Panc1 (cell line): ENCODE measurements around the gene FAM163B.

ENCODE experiments used
- POLR2AphosphoS5 ChIP-seq: IDR thresholded peaks from 2 replicates; pipeline ENCODE4 v1.6.1; 2012; ENCODE audit warnings: mild to moderate bottlenecking, low read depth, low read length, moderate library complexity
- SIN3A ChIP-seq: IDR thresholded peaks from 2 replicates; pipeline ENCODE4 v1.6.1; 2012; ENCODE audit warnings: low read depth, mild to moderate bottlenecking, low read length, moderate library complexity, borderline replicate concordance; ENCODE audit not compliant: insufficient read depth
- TCF7L2 ChIP-seq: IDR thresholded peaks from 2 replicates; pipeline ENCODE4 v1.6.1; 2011; ENCODE audit warnings: mild to moderate bottlenecking, low read depth, low read length, inconsistent platforms
- TF ChIP-seq, protein P1 (sequence below): fragments of 450-650 bp; IDR thresholded peaks from 2 replicates; pipeline ENCODE4 v1.5.1; 2017; ENCODE audit warnings: mild to moderate bottlenecking
- TF ChIP-seq, protein P2 (sequence below), 2 experiments: IDR thresholded peaks; 2 replicates each; pipeline ENCODE4 v1.6.1; 2011 to 2012; ENCODE audit warnings: low read depth in 2 of 2, control low read depth in 1 of 2, low read length in 1 of 2, mild to moderate bottlenecking in 1 of 2, moderate library complexity in 1 of 2; ENCODE audit not compliant: insufficient read depth in 1 of 2

DNA sequence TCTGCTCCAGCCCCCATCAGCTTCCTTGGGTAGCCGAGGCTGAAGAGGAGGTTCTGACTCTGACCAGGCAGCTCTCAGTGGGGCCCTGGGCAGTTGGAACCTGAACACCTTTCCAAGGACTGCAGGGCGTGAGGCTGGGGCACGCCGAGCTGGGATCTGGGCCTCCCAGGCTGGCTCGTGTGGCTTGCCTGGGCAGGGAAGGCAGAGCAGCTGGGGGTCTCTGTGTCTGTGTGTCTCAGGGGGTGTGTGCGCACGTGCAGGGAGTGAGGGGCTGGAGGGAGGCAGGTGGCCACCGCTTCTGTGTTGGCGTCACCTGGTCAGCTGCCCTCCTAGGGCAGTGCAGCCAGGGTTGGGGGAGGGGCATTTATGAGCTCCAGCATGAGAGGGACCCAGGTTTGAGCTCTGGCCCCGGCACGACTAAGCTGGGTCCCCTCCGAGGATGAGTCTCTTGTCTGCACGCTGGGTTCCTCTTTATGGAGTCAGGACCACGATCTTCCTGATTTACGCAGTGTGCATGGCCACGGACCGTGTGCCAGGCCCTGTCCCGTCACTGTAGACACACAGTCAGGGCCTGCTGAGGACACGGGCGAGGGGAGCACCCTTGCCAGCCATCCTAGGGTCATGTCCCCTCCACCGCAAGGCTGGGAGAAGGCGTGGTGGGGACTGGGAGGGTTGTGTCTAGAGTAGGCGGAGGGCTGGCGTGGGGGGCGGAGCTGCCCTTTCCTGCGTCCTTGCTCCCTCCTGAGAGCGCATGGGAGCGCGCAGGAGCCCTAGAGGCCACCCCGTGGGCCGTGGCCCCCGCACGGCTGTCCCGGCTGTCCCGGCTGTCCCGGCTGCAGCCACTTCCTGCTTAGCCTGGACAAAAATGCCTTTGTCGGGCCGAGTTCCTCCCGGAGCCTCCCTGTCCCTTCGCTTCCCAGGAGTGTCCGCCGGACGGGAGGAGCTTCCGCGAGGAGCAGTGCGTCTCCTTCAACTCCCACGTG is 70.0 kb downstream of the FAM163B start:
- TF ChIP-seq, protein P1, sequence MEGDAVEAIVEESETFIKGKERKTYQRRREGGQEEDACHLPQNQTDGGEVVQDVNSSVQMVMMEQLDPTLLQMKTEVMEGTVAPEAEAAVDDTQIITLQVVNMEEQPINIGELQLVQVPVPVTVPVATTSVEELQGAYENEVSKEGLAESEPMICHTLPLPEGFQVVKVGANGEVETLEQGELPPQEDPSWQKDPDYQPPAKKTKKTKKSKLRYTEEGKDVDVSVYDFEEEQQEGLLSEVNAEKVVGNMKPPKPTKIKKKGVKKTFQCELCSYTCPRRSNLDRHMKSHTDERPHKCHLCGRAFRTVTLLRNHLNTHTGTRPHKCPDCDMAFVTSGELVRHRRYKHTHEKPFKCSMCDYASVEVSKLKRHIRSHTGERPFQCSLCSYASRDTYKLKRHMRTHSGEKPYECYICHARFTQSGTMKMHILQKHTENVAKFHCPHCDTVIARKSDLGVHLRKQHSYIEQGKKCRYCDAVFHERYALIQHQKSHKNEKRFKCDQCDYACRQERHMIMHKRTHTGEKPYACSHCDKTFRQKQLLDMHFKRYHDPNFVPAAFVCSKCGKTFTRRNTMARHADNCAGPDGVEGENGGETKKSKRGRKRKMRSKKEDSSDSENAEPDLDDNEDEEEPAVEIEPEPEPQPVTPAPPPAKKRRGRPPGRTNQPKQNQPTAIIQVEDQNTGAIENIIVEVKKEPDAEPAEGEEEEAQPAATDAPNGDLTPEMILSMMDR: no peak
- TF ChIP-seq SIN3A: no peak
- TF ChIP-seq, protein P2, sequence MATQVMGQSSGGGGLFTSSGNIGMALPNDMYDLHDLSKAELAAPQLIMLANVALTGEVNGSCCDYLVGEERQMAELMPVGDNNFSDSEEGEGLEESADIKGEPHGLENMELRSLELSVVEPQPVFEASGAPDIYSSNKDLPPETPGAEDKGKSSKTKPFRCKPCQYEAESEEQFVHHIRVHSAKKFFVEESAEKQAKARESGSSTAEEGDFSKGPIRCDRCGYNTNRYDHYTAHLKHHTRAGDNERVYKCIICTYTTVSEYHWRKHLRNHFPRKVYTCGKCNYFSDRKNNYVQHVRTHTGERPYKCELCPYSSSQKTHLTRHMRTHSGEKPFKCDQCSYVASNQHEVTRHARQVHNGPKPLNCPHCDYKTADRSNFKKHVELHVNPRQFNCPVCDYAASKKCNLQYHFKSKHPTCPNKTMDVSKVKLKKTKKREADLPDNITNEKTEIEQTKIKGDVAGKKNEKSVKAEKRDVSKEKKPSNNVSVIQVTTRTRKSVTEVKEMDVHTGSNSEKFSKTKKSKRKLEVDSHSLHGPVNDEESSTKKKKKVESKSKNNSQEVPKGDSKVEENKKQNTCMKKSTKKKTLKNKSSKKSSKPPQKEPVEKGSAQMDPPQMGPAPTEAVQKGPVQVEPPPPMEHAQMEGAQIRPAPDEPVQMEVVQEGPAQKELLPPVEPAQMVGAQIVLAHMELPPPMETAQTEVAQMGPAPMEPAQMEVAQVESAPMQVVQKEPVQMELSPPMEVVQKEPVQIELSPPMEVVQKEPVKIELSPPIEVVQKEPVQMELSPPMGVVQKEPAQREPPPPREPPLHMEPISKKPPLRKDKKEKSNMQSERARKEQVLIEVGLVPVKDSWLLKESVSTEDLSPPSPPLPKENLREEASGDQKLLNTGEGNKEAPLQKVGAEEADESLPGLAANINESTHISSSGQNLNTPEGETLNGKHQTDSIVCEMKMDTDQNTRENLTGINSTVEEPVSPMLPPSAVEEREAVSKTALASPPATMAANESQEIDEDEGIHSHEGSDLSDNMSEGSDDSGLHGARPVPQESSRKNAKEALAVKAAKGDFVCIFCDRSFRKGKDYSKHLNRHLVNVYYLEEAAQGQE (IDR thresholded peaks at IDR 0.05; ENCODE audit: insufficient read depth in 1 of 2, low read depth in 2 of 2, low read length in 1 of 2): no peak
- no peak for TF ChIP-seq POLR2AphosphoS5
- no peak for TF ChIP-seq TCF7L2
